Activated T-helper 1 cell treated with anti-CD3 and anti-CD28 coated beads, Interleukin-12 subunit alpha, Interleukin-12 subunit beta, Interleukin-2, Interleukin-4 antibody, amounts not matched to agents 30 ng/mL and 10 ng/mL and 1 ng/mL, durations not matched to agents 14 hours and 24 hours and 36 hours (primary cell): Measurements from ENCODE around the gene PROSER2. TPM values are rescaled to one million over a fixed set of nuclear protein-coding genes. Genes with fewer than 3 reads are reported as not detected.

Experiments
- DNase-seq: peaks from one replicate; pipeline ENCODE4 v3.0.0; 2021; ENCODE audit warnings: low spot score
- H3K27ac Mint-ChIP-seq: one replicate; pipeline ENCODE4 v1.8.0; 2021; ENCODE audit warnings: mild to moderate bottlenecking, mixed read lengths
- H3K27me3 Mint-ChIP-seq: one replicate; pipeline ENCODE4 v1.8.0; 2022; ENCODE audit warnings: mild to moderate bottlenecking, moderate library complexity, mixed read lengths; ENCODE audit not compliant: insufficient read depth
- H3K36me3 Mint-ChIP-seq: one replicate; pipeline ENCODE4 v1.8.0; 2021; ENCODE audit warnings: low read depth, mixed read lengths
- H3K4me1 Mint-ChIP-seq: one replicate; pipeline ENCODE4 v1.8.0; 2021; ENCODE audit warnings: low read depth, mixed read lengths
- H3K4me3 Mint-ChIP-seq: one replicate; pipeline ENCODE4 v1.8.0; 2021; ENCODE audit warnings: mild to moderate bottlenecking, moderate library complexity, mixed read lengths
- H3K9me3 Mint-ChIP-seq: one replicate; pipeline ENCODE4 v1.8.0; 2021; ENCODE audit warnings: mixed read lengths
- intact Hi-C: fragments of 100-400 bp; cut with micrococcal nuclease; formaldehyde crosslinking; loops from one replicate; pipeline ENCODE4 v1.15.1; 2024
- total RNA-seq: library from RNA; stranded (reverse); gene quantifications from 2 replicates; pipeline ENCODE4 v1.2.3, GENCODE V29; 2022

The PROSER2 gene
- total RNA-seq, 1 donor from 2014 or later: 0.39 TPM

DNA sequence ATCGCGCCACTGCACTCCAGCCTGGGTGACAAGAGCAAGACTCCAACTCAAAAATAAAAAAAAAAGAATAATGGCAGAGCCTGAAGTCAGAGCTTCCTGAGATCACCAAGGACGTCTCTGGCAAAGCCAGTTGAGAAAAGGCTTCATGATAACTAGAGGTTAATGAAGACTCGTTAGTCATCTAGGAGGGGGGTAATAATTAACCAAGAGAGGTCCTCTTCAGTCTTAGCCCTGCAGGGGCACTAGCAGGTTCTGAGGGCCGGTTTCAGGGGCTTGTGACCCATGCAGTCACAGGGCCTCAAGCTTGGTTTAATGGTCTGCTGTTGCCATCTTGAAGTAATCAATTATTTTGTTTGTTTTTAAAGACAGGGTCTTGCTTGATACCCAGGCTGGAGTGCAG lies 28.6 kb upstream of the PROSER2 start:
- no peak for DNase-seq
- Mint-ChIP-seq H3K9me3 (peaks cover 5% of the 10 kb centered on the region), H3K4me1 (peaks cover 6% of the 10 kb centered on the region), H3K27me3 (no peaks in the 10 kb centered on the region), H3K4me3 (no peak overlapping the region), H3K27ac (no peak overlapping the region), H3K36me3 (no peaks in the 10 kb centered on the region)
- intact Hi-C loops: no loop called here

DNA sequence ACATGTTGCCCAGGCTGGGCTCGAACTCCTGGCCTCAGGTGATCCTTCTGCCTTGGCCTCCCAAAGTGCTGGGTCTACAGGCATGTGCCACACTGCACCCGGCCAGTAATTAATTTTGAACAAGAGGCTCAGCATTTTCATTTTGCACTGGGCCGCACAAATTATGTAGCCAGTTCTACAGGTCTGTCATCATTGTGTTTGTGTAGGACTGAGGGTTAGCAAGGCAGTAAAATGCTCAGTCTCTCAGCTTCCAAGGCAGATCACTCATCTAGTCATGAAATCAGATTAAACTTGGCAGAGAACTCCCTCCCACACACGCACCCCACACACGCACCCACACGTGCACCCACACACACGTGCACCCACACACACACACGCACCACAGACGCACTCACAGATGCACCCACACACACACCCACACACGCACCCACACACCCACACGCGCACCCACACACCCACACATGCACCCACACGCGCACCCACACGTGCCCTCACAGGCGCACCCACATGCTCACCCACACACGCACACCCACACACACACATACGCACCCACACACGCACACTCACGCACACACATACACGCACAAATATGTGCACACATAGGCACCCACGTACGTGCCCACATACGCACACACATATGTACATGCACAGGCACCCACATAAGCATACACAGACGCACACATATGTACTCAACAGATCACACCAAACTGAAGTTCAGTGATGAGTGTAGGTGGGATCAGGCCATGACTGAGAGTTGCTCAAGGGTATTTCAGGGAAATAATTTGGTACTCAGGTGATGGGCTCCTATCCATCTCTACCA lies 27.8 kb upstream of the PROSER2 start:
- H3K4me3 Mint-ChIP-seq: no peak overlapping the region
- peaks cover 5% of the 10 kb centered on the region for H3K9me3 Mint-ChIP-seq
- peaks cover 6% of the 10 kb centered on the region for H3K4me1 Mint-ChIP-seq
- DNase-seq: no peak
- intact Hi-C loops: no loop called here
- H3K27me3 Mint-ChIP-seq: no peaks in the 10 kb centered on the region
- peak overlapping the region; percentile 52 for H3K27ac Mint-ChIP-seq
- H3K36me3 Mint-ChIP-seq: no peaks in the 10 kb centered on the region

DNA sequence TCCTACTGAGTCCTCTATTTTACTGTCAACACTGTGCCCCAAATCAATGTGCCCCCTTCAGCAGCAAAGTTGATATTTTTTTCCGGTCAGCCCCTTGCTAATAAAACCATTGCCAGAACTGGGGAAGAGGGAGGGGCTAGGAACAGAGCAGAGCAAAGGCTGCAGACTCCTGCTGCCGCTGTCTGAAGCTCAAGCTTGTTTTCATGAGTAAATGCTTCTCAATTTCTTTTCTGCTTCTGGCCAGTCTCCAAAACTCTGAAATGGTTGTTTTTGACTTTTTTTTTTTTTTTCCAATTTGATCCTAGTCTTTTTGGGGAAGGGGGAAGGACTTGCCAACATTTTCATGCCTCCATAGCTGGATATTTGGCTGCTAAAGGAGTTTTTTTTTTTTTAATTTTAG lies 26.7 kb upstream of the PROSER2 start:
- Mint-ChIP-seq H3K36me3 (no peaks in the 10 kb centered on the region), H3K27me3 (no peaks in the 10 kb centered on the region), H3K9me3 (peaks cover 5% of the 10 kb centered on the region), H3K4me1 (peaks cover 6% of the 10 kb centered on the region), H3K4me3 (no peak overlapping the region), H3K27ac (no peak overlapping the region)
- no peak for DNase-seq
- intact Hi-C loops: no loop called here

DNA sequence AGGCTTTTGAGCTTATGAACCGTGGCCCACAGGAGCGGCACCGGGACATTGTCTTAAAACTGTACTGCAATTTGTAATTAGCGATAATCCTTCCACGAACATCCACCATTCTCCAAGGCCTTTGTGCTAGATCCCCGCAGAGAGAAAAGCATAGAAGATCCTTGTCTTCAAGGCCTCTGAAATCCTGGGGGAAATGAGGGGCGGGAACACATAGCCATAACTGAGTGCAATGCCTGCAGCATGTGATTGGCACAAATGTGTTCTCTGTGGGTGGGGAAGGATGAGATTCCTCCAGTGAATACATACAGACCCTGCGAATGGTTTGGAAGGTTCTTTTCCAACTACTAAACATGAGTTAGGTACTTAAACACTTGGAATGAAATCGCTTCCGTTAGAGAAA lies 25.9 kb upstream of the PROSER2 start:
- no peak for DNase-seq
- peaks cover 5% of the 10 kb centered on the region for H3K9me3 Mint-ChIP-seq
- peaks cover 6% of the 10 kb centered on the region for H3K4me1 Mint-ChIP-seq
- no peaks in the 10 kb centered on the region for H3K36me3 Mint-ChIP-seq
- intact Hi-C loops: no loop called here
- no peak overlapping the region for H3K4me3 Mint-ChIP-seq
- no peak overlapping the region for H3K27ac Mint-ChIP-seq
- H3K27me3 Mint-ChIP-seq: no peaks in the 10 kb centered on the region

DNA sequence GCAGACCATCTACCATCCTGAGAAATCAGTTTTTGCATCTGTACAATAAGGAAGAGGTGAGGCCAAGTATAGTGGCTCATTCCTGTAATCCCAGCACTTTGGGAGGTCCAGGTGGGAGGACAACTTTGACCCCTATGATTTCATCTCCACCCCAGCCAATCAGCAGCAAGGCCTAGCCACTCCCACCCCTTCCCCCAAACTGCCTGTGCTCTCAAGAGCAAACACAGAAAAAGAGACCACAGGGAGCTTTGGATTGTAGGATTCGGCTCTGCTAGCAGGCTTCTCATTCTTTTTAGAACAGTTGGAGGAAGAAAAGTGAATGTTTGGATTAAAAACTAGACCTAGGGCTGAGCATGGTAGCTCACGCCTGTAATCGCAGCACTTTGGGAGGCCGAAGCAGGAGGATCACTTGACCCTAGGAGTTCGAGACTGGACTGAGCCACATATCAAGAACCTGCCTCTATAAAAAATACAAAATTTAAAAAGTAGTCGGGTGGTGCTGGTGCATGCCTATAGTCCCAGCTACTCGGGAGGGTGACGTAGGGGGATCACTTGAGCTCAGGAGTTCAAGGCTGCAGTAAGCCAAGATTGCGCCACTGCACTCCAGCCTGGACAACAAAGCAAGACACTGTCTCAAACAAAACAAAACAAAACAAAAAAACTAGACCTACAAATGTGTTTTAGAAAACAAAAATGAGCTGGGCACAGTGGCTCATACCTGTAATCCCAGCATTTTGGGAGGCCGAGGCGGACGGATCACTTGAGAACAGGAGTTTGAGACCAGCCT lies 25.1 kb upstream of the PROSER2 start:
- Mint-ChIP-seq H3K9me3 (peaks cover 5% of the 10 kb centered on the region), H3K36me3 (no peaks in the 10 kb centered on the region), H3K4me1 (peaks cover 6% of the 10 kb centered on the region), H3K4me3 (no peak overlapping the region), H3K27me3 (no peaks in the 10 kb centered on the region), H3K27ac (no peak overlapping the region)
- DNase-seq: no peak
- intact Hi-C loops: no loop called here

DNA sequence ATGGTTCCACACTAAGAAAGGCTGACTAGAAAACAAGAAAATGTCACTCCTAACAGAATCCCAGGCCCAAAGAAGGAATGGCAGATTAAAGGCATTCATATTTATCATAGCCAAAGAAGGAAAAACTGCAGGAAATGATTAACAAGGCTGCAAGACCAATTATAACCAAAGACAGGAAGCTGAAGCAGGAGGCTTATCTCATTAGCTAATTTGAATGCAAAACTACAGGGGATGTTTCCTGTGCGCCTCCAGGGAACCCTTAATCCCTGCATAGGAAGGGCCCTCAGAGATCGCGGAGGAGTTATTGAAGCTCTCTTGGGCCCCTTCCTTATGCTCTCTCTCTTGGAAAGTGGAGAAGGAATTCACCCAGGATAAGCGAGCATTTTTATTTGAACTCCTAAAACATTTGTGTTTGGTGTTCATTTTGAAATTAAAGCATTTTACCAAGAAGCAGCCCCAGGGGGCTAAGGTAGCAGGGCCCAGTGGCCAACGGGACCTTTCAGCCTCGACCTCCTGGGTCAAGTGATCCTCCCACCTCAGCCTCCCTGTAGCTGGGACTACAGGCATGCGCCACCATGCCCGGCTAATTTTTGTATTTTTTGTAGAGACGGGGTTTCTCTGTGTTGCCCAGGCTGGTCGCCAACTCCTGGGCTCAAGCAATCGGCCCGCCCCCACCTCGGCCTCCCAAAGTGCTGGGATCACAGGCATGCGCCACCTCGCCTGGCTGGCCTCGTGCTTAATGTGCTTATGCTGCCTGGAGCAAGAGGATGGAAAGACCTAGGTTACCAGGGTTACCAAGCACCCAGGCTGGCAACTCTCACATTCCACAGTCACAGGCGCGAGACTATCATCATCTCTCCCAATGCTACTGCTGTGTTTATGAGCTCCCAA lies 24.1 kb upstream of the PROSER2 start:
- intact Hi-C loops: no loop called here
- Mint-ChIP-seq H3K27ac (no peak overlapping the region), H3K4me3 (no peak overlapping the region), H3K36me3 (no peaks in the 10 kb centered on the region), H3K27me3 (no peaks in the 10 kb centered on the region), H3K4me1 (peaks cover 6% of the 10 kb centered on the region), H3K9me3 (peaks cover 5% of the 10 kb centered on the region)
- DNase-seq: no peak

DNA sequence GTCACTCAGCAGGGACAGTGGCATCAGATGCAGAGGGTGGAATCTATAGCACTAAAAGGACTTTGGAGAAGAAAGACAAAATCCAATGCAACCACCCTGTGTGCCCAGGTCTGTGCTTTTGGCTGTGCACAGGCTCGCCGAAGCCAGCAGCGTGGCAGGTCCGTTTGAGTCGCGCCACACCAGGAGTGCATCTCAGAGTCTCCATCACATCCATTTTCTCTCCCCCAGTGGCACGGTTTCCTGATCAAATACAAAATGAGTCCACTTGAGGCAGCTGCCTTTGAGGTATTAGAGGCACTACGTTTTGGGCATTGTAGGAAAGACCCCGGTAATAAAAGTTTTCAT lies 23.4 kb upstream of the PROSER2 start:
- no peaks in the 10 kb centered on the region for H3K27me3 Mint-ChIP-seq
- DNase-seq: no peak
- peaks cover 5% of the 10 kb centered on the region for H3K9me3 Mint-ChIP-seq
- no peak overlapping the region for H3K4me3 Mint-ChIP-seq
- H3K36me3 Mint-ChIP-seq: no peaks in the 10 kb centered on the region
- H3K27ac Mint-ChIP-seq: no peak overlapping the region
- intact Hi-C loops: no loop called here
- peaks cover 6% of the 10 kb centered on the region for H3K4me1 Mint-ChIP-seq

DNA sequence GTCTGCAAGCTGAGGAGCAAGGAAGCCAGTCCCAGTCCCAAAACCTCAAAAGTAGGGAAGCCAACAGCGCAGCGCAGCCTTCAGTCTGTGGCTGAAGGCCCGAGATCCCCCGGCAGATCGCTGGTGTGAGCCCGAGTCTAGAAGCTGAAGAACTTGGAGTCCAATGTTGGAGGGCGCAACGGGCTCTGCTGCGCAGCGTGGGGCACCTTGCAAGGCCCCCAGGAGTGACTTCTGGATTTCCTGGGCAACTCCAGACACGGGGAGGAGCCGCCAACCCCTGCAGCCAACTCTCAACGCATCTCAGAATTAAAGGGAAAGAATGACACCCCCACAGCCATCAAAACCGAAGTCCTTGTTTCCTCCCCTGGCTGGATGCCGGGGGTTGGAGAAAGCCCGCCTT lies 18.8 kb upstream of the PROSER2 start:
- Mint-ChIP-seq H3K27me3 (peaks cover 9% of the 10 kb centered on the region), H3K4me3 (no peak overlapping the region), H3K27ac (no peak overlapping the region), H3K9me3 (no peaks in the 10 kb centered on the region), H3K36me3 (no peaks in the 10 kb centered on the region), H3K4me1 (no peaks in the 10 kb centered on the region)
- DNase-seq: no peak
- intact Hi-C loops: no loop called here

DNA sequence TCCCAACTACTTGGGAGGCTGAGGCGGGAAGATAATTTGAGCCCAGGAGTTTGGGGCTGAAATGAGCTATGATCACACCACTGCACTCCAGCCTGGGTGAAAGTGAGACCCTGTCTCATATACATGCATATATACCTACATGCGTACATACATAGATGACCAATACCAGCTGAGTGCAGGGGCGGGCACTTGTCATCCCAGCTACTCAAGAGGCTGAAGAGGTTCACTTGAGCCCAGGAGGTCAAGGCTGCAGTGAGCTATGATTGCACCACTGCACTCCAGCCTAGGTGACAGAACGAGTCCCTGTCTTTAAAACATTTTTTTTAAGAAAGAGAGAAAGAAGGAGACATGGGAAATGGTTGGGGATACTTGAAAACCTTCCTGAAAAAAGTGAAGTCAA lies 17.4 kb upstream of the PROSER2 start:
- intact Hi-C loops: no loop called here
- no peaks in the 10 kb centered on the region for H3K4me1 Mint-ChIP-seq
- no peaks in the 10 kb centered on the region for H3K9me3 Mint-ChIP-seq
- no peak for DNase-seq
- H3K27ac Mint-ChIP-seq: no peak overlapping the region
- peaks cover 12% of the 10 kb centered on the region for H3K27me3 Mint-ChIP-seq
- no peak overlapping the region for H3K4me3 Mint-ChIP-seq
- H3K36me3 Mint-ChIP-seq: no peaks in the 10 kb centered on the region

DNA sequence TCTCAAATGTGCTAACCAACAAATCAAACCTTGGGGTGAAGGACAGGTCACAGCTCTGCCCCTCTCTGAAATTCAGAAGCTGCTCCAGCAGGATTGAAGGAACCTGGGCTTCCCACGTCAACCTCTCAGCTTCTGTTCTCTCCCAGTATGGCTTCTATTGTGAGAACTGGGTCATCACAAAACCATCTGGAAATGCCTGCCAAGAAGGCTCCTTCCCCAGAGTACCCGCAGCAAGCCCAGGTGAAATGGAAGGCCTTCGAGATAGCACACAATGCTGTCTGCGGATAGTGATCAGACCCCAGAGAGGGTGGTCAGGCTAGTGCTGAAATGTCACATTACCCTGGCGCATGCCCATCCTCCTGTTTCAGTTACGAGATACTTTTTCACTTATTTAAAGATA lies 16.4 kb upstream of the PROSER2 start:
- H3K27ac Mint-ChIP-seq: no peak overlapping the region
- no peak overlapping the region for H3K4me3 Mint-ChIP-seq
- H3K4me1 Mint-ChIP-seq: no peaks in the 10 kb centered on the region
- H3K36me3 Mint-ChIP-seq: no peaks in the 10 kb centered on the region
- H3K27me3 Mint-ChIP-seq: peaks cover 12% of the 10 kb centered on the region
- no peak for DNase-seq
- H3K9me3 Mint-ChIP-seq: no peaks in the 10 kb centered on the region
- intact Hi-C loops: no loop called here

DNA sequence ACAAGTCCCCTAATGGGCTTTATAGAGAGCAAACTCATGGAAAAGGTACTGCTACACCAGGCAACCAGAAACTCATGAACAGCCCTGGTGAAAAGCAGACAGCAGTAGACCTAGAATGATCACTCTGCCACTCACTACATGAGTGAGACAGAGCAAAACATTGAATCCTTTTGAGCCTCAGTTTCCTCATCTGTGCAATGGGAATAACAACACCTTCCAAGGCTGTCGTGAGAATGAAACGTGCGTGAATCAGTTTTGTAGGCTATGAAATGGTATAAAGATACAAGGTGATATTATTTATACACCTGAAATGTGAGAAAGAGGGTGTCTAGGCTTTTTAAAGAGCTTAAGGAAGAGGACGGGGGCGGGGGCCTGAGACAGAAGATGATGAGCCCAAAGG lies 14.3 kb upstream of the PROSER2 start:
- no peaks in the 10 kb centered on the region for H3K4me1 Mint-ChIP-seq

DNA sequence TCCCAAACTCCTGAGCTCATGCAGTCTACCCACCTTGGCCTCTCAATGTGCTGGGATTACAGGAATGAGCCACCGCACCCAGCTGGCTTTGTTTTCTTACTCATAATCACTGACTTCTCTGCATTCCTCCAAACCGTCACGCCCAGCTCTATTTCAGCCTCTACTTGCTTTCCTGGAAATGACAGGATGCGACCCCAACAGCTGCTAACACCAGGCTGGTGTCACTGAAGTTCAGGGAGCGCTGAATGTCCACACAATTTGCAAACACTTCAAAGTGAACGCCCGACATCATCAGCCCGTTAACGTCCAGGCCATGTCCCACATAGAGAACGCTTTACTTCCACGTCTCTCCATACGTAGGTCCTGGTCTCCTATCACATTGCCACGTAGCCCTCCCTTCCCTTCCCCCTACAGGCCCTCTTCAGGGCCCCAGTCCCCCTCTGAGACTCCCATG lies 12.8 kb upstream of the PROSER2 start:
- DNase-seq: no peak
- Mint-ChIP-seq H3K27ac (no peak overlapping the region), H3K4me3 (no peak overlapping the region), H3K27me3 (peaks cover 20% of the 10 kb centered on the region), H3K4me1 (no peaks in the 10 kb centered on the region), H3K9me3 (no peaks in the 10 kb centered on the region), H3K36me3 (no peaks in the 10 kb centered on the region)
- intact Hi-C loops: no loop called here

More for the DNA sequence above, 14.3 kb upstream of the PROSER2 start:
- no peaks in the 10 kb centered on the region for H3K9me3 Mint-ChIP-seq
- DNase-seq: no peak
- H3K27ac Mint-ChIP-seq: no peak overlapping the region
- H3K27me3 Mint-ChIP-seq: peaks cover 20% of the 10 kb centered on the region
- intact Hi-C loops: no loop called here
- H3K4me3 Mint-ChIP-seq: no peak overlapping the region
- no peaks in the 10 kb centered on the region for H3K36me3 Mint-ChIP-seq

DNA sequence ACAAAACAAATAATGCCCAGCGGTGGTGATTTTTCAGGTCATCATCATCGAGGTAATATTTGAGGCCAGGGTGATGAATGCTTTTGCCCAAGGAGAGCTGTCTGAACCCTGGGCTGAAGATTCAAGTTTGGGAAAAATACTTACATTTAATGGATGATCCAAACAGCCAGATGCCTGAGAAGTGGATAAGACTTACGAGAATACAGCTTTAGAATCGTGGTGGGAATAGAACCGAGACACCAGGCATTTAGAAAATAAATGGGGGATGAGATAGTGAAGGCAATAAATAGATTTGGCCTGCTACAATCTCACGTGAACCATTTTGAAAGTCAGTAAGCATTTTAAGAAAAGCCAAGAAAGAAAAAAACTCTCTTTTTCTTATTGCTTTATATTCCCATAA lies 12.2 kb upstream of the PROSER2 start:
- Mint-ChIP-seq H3K27ac (no peak overlapping the region), H3K27me3 (peaks cover 15% of the 10 kb centered on the region), H3K9me3 (no peaks in the 10 kb centered on the region), H3K36me3 (no peaks in the 10 kb centered on the region), H3K4me3 (no peak overlapping the region), H3K4me1 (no peaks in the 10 kb centered on the region)
- intact Hi-C loops: no loop called here
- no peak for DNase-seq
